Stimulated activated CD4-positive, alpha-beta T cell treated with anti-CD3 and anti-CD28 coated beads, Interleukin-12 subunit alpha, Interleukin-12 subunit beta, amount 100 ng/mL, for 4 hours (primary cell): ENCODE results near the gene NUDT7.

Experiments
- DNase-seq: peaks from one replicate; pipeline ENCODE4 v3.0.0-alpha.2; 2020

Gene NUDT7

DNA sequence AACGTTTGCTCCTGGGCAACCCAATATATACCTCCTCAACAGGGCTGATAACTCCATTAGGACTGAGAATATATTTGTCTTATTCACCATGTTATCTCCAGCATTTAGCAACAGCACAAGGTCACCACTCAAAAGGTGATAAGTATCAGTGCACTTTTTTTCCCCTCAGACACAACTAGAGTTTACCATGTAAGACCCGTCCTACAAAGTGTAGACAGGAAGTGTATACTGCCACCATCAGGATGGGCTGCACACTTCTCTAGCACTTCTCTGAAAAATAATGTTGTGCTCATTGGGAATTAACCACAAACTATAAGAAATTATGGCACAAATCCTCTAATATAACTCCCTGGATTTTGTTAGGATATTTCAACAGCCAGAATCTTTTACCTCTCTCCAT, 60.4 kb downstream of the NUDT7 start:
- no peak for DNase-seq

DNA sequence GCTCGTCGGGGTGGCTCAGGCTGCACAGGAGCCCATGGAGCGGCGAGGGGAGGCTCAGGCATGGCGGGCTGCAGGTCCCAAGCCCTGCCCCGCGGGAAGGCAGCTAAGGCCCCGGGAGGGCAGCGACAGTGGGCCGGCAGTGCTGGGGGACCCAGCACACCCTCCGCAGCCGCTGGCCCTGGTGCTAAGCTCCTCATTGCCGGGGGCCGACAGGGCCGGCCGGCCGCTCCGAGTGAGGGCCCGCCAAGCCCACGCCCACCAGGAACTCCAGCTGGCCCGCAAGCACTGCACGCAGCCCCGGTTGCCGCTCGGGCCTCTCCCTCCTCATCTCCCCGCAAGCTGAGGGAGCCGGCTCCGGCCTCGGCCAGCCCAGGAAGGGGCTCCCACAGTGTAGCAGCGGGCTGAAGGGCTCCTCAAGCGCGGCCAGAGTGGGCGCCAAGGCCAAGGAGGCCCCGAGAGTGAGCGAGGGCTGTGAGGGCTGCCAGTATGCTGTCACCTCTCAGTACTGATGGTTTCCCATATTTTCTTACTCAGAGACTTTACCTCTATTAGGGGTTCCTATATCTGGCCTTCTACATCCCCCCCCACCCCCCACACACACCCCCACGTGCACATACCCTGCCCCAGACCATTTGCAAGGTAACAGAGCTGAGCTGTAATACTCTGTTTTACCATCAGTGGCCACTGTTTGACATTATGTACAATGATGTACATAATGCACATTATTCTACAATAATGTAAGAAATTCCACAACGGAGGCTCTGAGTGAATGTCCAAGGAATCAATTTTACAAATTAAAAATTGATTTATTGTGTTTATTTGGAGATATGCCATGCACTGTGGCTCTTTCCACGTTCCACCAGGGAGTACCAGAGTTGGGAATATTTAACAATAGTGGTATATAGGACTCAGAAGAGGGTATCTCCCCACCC, 62.4 kb downstream of the NUDT7 start:
- DNase-seq = no peak

DNA sequence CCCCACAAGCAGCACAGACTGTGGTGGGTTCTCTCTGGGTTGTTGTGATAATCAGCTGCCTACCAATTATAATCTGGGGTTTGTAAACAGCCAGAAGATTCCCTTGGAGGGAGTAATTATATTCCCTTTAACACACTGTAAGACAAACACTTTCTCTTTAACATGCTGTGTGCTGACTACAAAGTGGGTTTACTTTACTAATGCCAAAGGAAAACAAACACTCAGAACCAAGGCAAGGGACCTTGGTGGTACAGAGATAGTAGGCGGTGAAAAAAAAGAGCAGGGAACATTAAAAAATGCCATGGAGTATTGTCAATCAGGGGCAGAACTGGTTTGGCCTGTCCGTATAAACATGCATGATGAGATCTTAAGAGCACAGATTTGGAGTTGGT, 63.1 kb downstream of the NUDT7 start:
- DNase-seq = no peak

- DNase-seq = no peak
Observed at GRCh38 chr16:77786186-77786847, 64.0 kb downstream of the NUDT7 start.

DNA sequence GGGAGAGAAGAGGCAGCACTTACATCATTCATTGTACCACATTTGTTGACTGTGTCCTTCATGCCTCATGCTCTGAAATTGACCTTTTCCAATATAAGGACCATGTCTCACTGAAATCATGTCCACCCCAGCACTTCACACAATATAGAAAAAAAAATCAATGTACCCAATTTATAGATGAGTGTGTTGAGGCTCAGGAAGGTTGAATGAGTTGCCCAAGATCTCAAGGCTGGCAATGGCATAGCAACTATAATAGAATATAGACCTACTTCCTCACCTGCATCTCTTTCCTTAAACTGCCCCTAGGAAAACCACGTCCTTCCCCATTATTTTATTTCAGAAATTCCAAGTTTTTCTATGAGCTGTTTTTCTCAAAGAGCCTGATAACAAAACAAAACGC, 65.1 kb downstream of the NUDT7 start:
- DNase-seq = no peak

DNA sequence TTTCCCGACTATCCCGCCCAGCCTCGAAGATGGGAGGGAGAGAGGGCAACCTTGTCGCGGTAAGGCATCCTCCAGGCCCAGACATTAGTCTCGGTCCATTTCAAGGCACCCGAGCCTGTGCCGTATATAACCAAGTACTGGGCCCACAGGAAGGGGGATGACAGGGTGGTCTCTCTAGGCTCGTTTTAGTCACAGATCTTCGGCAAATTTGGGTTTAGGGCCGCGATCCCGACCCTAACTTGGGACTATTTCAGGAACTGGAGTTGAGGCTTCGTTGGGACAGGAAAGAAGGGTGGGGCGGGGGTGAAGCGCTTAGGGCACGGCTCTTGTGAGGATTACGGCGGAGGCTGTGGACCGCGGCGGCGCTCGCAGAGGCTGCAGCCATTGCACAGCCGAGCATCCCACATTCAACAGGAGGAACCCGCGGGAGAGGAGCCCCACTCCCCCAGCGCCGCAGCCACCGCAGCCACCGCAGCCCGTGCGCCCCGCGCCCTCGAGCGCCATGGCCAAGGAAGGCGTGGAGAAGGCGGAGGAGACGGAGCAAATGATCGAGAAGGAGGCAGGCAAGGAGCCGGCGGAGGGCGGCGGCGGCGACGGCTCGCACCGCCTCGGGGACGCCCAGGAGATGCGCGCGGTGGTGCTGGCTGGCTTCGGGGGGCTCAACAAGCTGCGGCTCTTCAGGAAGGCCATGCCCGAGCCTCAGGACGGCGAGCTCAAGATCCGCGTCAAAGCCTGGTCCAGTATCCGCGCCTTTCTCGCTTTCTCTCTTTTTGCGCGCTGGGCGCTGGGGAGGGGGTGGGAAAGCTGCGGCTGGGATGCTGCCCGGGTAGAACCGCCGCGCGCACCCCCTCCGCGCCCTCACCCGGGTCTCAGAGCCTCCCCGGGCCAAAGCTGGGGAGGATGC, 66.1 kb downstream of the NUDT7 start, which contains the start of gene VAT1L:
Gene VAT1L, plus strand, starts transcription at position 384 of the 904 bp plus-strand sequence. Its CDS starts 119 bp downstream, at position 503.
- DNase-seq = no peak

GRCh38 chr16:77789085-77790008, 67.0 kb downstream of the NUDT7 start:
- DNase-seq = no peak

DNA sequence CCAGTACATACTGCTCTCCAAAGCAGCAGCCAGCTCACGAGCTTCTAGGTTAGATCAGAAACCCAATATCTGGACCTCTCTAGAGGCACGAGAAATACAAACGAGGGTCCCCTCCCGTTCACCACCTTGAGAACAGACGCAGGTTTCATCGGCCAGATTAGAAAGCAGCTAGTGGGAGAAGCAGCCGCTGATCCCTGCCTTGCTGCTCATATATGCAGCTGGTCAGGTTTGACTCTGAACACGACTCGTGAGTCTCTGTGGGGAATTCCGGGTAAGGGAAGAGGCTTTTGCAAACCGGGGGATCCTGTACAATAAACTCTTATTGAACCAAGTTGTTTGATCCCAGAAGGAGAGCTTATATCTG, 67.7 kb downstream of the NUDT7 start:
- no peak for DNase-seq

DNA sequence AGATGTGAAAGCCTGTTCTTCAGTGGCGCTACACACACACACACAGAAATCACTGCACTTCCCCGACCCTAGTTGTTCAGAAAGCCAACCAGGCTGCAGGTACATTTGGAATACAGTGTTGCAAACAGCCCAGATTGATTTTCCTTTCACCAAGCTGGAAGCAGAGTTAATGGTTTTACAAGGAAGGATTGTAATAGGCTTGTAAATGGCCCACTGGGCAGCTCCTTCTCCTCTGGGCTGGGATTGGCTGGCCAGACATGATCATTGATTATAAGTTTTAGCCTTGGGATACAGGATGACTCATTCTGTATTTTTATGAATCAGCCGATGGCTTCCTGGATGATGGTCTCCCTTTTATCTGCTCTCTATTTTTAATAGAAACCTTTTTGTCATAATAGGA, 68.6 kb downstream of the NUDT7 start:
- no peak for DNase-seq
